Neutrophil (primary cell): Measurements from ENCODE around the gene LY6G6D.

Experiments
- H3K27ac ChIP-seq: fragments of 200-600 bp; sonication (generic); 2 replicates; pipeline ENCODE4 v1.5.1; 2016; ENCODE audit warnings: mild to moderate bottlenecking, moderate library complexity
- H3K27me3 ChIP-seq: fragments of 200-600 bp; sonication (generic); 2 replicates; pipeline ENCODE4 v1.6.0; 2016; ENCODE audit warnings: mild to moderate bottlenecking
- H3K36me3 ChIP-seq: fragments of 200-600 bp; sonication (generic); 2 replicates; pipeline ENCODE4 v1.5.1; 2017
- H3K4me1 ChIP-seq, 2 experiments: fragments of 200-600 bp in 1 of 2; sonication (generic) in 1 of 2; 1 replicate in 1 of 2; 2 replicates in 1 of 2; pipeline versions ENCODE4 v1.5.1 to v1.6.1; 2013 to 2016; ENCODE audit warnings: low read depth in 1 of 2, low read length in 1 of 2, mild to moderate bottlenecking in 1 of 2, moderate library complexity in 1 of 2; ENCODE audit not compliant: control insufficient read depth in 1 of 2, insufficient read depth in 1 of 2
- H3K4me3 ChIP-seq, 2 experiments: fragments of 200-600 bp in 1 of 2; sonication (generic) in 1 of 2; 1 replicate in 1 of 2; 2 replicates in 1 of 2; pipeline ENCODE4 v1.5.1; 2013 to 2016; ENCODE audit warnings: low read depth in 1 of 2, low read length in 1 of 2, mild to moderate bottlenecking in 1 of 2, moderate library complexity in 1 of 2
- H3K9me3 ChIP-seq: fragments of 200-600 bp; sonication (generic); 2 replicates; pipeline ENCODE4 v1.5.1; 2016
- TF ChIP-seq, protein P1 (sequence below): fragments of 200-600 bp; sonication (generic); IDR thresholded peaks from 2 replicates; pipeline ENCODE4 v1.5.1; 2016; ENCODE audit warnings: antibody characterized with exemption

LY6G6D gene

DNA sequence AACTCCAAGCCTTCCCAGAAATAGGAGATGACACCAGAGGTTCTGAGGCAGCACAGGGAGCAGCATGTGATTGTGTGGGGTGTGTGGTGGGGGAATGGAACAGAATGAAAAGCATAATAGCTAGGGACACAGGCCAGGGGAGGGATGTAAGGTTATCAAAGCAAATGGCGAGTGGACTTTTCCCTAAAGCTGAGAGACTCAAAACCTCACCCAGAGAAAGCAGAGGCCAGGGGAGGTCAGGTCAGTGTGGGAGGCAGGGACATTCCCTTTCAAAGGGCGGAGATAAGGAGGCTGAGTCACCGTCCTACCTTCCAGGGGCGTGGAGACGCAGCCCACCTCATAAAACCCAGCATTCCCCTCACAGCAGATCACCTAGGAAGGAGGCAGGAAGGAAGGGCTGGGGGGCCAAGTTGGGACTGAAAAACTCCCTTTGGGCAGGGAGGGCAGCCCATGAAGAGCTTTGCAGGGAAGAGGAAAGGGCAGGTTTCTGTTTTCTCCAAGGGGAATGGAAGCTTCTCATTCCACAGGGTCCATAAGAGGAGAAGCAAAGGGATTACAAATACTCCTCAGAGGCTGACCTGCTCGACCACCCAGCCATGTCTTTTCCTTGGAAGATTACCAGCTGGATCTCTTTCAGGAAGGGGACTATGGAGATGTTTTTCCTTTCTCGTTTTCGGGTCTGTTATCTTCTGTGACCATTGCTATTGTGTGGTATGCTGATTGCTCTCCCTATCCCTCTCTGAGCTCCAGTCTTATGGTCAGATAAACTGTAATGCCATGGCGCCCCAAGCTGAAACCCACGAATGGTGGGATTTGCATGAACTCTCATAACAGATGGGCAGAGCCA is 24.7 kb upstream of the LY6G6D start:
- H3K4me3 ChIP-seq, result no peak overlapping the region
- H3K27ac ChIP-seq, result no peak overlapping the region
- H3K27me3 ChIP-seq, result no peaks in the 10 kb centered on the region
- H3K4me1 ChIP-seq, result no peaks in the 10 kb centered on the region
- peaks cover 100% of the 10 kb centered on the region for H3K36me3 ChIP-seq
- TF ChIP-seq, protein P1, sequence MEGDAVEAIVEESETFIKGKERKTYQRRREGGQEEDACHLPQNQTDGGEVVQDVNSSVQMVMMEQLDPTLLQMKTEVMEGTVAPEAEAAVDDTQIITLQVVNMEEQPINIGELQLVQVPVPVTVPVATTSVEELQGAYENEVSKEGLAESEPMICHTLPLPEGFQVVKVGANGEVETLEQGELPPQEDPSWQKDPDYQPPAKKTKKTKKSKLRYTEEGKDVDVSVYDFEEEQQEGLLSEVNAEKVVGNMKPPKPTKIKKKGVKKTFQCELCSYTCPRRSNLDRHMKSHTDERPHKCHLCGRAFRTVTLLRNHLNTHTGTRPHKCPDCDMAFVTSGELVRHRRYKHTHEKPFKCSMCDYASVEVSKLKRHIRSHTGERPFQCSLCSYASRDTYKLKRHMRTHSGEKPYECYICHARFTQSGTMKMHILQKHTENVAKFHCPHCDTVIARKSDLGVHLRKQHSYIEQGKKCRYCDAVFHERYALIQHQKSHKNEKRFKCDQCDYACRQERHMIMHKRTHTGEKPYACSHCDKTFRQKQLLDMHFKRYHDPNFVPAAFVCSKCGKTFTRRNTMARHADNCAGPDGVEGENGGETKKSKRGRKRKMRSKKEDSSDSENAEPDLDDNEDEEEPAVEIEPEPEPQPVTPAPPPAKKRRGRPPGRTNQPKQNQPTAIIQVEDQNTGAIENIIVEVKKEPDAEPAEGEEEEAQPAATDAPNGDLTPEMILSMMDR, result no peak
- H3K9me3 ChIP-seq, result no peaks in the 10 kb centered on the region

DNA sequence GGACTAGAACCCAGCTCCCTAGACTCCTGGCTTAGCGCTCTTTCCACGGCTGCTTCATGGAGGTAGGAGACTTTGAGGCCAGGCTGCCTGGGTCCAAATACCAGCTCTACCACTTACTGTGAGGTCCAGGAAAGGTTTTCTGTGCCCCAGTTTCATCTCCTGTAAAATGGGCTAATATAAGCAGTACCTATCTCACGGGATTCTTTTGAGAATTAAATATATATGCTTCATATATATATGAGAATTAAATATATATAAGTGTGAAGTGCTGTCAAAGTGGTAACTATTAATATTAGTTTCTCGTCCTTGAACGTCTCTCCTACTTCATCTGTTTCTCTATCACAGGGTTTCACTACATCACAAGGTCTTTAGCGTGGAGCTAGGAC is 24.1 kb upstream of the LY6G6D start:
- TF ChIP-seq, protein P1, result no peak
- no peaks in the 10 kb centered on the region for H3K4me1 ChIP-seq
- H3K36me3 ChIP-seq, result peaks cover 100% of the 10 kb centered on the region
- no peak overlapping the region for H3K4me3 ChIP-seq
- no peaks in the 10 kb centered on the region for H3K27me3 ChIP-seq
- H3K27ac ChIP-seq, result no peak overlapping the region
- no peaks in the 10 kb centered on the region for H3K9me3 ChIP-seq

DNA sequence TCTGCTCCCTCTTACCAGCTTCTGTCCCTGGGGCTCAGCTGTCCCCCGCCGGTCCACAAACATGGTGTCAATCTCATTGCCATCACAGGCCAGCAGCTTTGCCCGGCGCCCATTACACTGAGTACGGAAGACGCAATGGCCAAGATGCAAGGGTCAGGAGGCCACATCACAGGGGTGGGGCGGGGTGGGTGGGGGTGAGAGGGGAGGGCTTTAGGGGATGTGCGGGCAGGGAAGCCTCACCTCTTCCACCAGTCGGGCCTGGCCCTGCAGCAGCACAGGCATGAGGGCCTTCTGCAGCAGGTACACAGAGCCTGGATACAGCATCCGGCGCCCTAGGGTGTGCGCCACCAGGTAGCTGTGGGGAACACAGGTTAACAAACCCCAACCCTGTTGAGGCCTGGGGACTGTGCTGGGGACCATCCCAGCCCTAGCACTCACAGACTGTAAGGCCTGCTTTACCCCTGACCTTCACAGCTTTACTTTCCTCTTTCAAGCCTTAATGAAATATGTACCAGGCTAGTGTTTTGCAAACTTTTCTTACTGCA is 23.5 kb upstream of the LY6G6D start:
- Histone ChIP-seq H3K36me3 (peaks cover 99% of the 10 kb centered on the region), H3K4me3 (no peak overlapping the region), H3K27me3 (no peaks in the 10 kb centered on the region), H3K4me1 (no peaks in the 10 kb centered on the region), H3K27ac (no peak overlapping the region), H3K9me3 (no peaks in the 10 kb centered on the region)
- TF ChIP-seq, protein P1, result no peak

DNA sequence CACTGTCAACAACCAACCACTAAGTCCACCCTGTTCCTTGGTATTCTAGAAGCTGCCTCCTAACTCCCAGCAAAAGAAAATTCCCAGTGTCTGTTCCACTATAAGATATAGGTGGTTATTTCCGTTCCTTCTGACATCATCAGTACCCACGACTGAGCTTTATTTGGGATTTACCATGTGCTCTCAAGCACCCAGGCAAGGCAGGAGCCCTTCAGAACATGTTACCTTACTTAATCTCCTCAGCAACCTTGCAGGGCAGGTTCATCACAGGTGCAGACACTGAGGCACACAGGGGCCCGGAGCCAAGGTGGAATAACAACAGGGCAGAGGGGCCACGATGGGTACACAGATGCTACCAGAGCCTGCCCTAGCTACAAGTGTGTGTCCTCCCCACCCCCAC is 22.8 kb upstream of the LY6G6D start:
- Histone ChIP-seq H3K4me3 (no peak overlapping the region), H3K27me3 (no peaks in the 10 kb centered on the region), H3K36me3 (peaks cover 94% of the 10 kb centered on the region), H3K9me3 (no peaks in the 10 kb centered on the region), H3K27ac (no peak overlapping the region), H3K4me1 (no peaks in the 10 kb centered on the region)
- TF ChIP-seq, protein P1, result no peak

DNA sequence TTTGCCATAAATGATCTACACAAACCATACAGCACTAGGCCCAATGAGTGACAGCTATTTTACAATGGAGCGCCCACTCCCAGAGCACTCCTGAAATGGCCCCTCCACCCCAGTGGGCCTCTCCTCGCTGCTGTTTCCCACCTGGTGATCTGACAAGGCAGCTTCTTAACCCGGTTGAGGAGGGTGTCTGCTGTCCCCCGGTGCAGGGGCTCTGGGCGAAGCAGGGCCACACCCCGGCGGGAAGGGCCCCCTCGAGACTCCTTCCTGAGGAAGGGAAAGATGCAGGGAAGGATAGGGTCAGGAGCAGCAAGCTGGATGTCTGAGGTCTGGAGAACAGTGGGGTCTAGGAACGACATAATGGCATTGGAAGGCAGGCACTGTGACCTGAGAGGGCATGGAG is 22.3 kb upstream of the LY6G6D start:
- Histone ChIP-seq H3K27ac (no peak overlapping the region), H3K27me3 (no peaks in the 10 kb centered on the region), H3K36me3 (peaks cover 89% of the 10 kb centered on the region), H3K9me3 (no peaks in the 10 kb centered on the region), H3K4me1 (no peaks in the 10 kb centered on the region), H3K4me3 (no peak overlapping the region)
- TF ChIP-seq, protein P1, result no peak
